GM12892 (cell line): ENCODE results near the gene ARIH2.

ENCODE experiments used
- POLR2A ChIP-seq: IDR thresholded peaks from 2 replicates; pipeline ENCODE4 v1.6.1; 2011; ENCODE audit warnings: low read depth, low read length, control low read depth
- POLR2AphosphoS5 ChIP-seq: IDR thresholded peaks from 2 replicates; pipeline ENCODE4 v1.6.1; 2011; ENCODE audit warnings: low read depth, low read length, control low read depth
- TAF1 ChIP-seq: IDR thresholded peaks from 2 replicates; pipeline ENCODE4 v1.6.1; 2011; ENCODE audit warnings: low read depth, mild to moderate bottlenecking, control low read depth, low read length, borderline replicate concordance

GRCh38 chr3:48962939-48963338, 44.3 kb downstream of the ARIH2 start:
- no peak for TF ChIP-seq POLR2A
- no peak for TF ChIP-seq POLR2AphosphoS5
- no peak for TF ChIP-seq TAF1
